HCT116 (cell line): ENCODE measurements around the gene OR51T1. TPM values are rescaled to one million over a fixed set of nuclear protein-coding genes. Genes with fewer than 3 reads are reported as not detected.

Experiments
- total RNA-seq: library from RNA; stranded (reverse); gene quantifications from one replicate; pipeline ENCODE4 v1.2.1, GENCODE V29; 2021; ENCODE audit not compliant: unreplicated experiment

Gene OR51T1
- total RNA-seq, 1 experiment from 2014 or later: not detected

Other genes starting within 250 kb of the OR51T1 start
- not detected for gene OR51D1, start 244.4 kb upstream of the OR51T1 start, total RNA-seq
- not detected for gene OR51E1, start 237.9 kb upstream of the OR51T1 start, total RNA-seq
- not detected for gene OR51E2, start 184.0 kb upstream of the OR51T1 start, total RNA-seq
- not detected for gene MMP26, start 177.1 kb upstream of the OR51T1 start, total RNA-seq
- not detected for gene OR51F1, start 112.0 kb upstream of the OR51T1 start, total RNA-seq
- gene OR52R1, start 77.5 kb upstream of the OR51T1 start, total RNA-seq: not detected
- gene OR51F2, start 60.6 kb upstream of the OR51T1 start, total RNA-seq: not detected
- not detected for gene OR51S1, start 32.7 kb upstream of the OR51T1 start, total RNA-seq
- gene OR51A7, start 21.9 kb downstream of the OR51T1 start, total RNA-seq: not detected
- gene OR51G2, start 37.5 kb downstream of the OR51T1 start, total RNA-seq: not detected
- gene OR51G1, start 42.4 kb downstream of the OR51T1 start, total RNA-seq: not detected
- not detected for gene OR51A4, start 65.7 kb downstream of the OR51T1 start, total RNA-seq
- not detected for gene OR51A2, start 73.8 kb downstream of the OR51T1 start, total RNA-seq
- gene OR51L1, start 113.0 kb downstream of the OR51T1 start, total RNA-seq: not detected
- gene OR52J3, start 164.6 kb downstream of the OR51T1 start, total RNA-seq: not detected
- gene OR52E2, start 177.7 kb downstream of the OR51T1 start, total RNA-seq: not detected
- gene OR52E1, start 187.7 kb downstream of the OR51T1 start, total RNA-seq: not detected